Stimulated activated CD8-positive, alpha-beta memory T cell treated with anti-CD3 and anti-CD28 coated beads, Interleukin-12 subunit alpha, Interleukin-12 subunit beta, amount 100 ng/mL, for 4 hours (primary cell): ENCODE measurements around the gene FBLN2.

ENCODE experiments used
- DNase-seq: peaks from one replicate; pipeline ENCODE4 v3.0.0-alpha.2; 2020; ENCODE audit warnings: low read depth

The FBLN2 gene

GRCh38 chr3:13665582-13666226 is 116.8 kb downstream of the FBLN2 start:
- DNase-seq = no peak

- DNase-seq = no peak
Observed at GRCh38 chr3:13666227-13666619, 117.3 kb downstream of the FBLN2 start.

- DNase-seq = no peak
Observed at GRCh38 chr3:13666781-13667709, 118.1 kb downstream of the FBLN2 start.

GRCh38 chr3:13668136-13668535 is 119.2 kb downstream of the FBLN2 start:
- DNase-seq = no peak

GRCh38 chr3:13669457-13669856 is 120.5 kb downstream of the FBLN2 start:
- no peak for DNase-seq

DNA sequence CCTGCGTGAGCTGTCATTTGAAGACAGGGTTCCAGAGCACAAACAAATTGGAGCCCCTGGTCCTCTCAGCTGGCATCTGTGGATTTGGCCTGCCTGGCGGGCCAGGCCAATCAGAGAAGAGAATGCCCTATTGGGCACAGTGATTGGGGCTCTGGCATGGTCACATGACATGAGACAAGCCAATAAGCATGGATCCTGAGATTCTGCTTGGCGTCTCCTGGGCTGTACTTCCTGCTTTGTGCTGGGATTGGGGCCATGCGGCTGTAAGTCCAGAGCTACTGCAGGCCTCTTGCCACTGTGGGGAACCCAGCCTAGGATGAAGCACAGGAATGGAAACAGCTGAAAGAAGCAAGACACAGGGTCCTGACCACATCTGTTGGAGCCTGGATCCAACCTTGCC is 121.4 kb downstream of the FBLN2 start:
- DNase-seq = no peak

DNA sequence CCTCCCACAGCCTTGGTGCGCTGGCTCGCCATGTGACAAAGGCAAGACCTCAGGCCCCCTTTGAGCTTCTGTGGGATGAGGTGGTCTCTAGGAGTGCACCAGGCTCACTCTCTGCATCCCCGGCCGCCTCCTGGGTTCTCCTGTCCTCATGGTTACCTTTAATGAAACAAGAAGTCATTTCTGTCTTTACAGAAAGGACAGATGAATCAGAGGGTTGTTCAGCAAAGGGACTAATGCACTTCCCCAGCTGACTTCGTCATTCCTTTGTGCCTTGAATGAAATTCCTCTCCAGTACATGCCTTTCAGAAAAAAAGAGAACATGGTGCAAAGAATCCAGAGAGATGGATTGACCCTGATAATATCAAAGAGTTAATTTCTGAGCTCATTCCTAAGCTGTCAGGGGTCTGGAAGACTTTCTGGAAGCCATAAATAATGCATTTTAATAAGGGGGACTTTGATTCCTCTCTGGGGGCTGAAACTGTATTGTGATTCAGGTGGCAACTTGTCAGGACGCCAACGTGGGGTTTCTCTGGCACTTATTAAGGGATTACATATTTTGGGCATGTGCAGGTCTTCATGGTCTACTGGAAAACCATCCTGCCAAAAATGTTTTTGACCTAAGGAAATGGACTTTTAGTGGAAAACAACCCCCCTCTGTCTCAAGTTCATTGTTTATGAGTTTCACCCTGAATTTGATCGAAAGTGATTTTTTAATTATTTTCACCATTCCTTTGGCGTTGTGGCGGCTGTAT is 122.7 kb downstream of the FBLN2 start:
- no peak for DNase-seq

- no peak for DNase-seq
Observed at GRCh38 chr3:13673207-13673606, 124.3 kb downstream of the FBLN2 start.

DNA sequence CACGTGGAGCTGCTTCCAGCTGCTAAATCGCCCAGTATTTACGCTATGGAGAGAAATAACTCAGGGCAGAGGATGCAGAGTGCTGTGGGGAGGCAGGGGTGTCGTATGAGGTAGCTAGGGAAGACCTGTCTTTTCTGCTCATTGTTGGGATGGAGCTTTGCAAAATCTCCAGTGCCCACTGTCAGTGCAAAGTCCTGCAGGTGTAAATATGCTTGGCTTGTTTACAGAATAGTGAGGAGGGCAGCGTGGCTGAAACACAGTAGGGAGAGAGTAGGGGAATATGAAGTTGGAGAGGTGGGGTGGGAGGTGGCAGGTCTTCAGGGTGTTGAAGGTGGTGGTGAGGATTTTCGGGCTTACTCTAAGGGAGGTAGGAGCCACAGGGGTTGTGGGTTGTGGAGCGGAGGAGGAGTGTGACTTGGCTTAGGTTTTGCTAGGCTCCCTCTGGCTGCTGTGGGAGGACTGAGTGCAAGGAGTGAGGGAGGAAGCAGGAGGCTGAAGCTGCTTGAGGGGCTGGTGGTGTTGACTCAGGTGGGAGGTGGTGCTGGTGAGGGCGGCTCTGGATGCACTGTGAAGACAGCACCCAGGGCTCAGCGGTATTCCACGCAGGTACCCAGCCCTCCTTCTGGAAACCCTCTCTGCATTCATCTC is 125.7 kb downstream of the FBLN2 start:
- DNase-seq = no peak

DNA sequence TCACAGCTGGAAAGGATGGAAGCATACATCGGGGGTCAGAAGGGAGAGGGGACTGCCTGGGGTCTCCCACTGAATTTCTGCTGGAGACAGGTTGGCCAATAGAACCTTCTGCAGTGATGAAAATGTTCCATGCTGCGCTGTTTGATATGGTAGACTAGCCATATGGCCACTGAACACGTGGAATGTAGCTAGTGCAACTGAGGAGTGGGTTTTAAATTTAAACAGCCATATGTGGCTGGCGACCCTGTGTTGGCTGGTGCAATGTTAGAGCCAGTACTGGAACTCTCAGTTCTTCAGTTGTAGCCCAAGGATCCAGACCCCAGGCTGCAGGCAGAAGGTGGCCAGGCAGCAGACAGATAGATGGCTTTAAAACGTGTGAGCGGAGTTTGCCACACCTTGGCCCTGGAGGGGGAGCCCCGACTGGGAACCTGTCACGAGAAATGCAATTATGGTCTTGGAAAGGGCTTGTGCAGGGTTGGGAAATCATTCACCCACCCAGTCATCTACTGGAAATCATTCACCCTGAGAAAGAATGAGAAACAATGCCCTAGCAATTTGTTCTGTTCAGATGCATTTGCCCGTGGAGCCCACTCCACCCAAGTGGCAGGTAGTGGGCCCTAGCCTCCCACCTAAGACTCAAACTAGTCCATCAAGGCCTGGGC is 127.6 kb downstream of the FBLN2 start:
- DNase-seq = no peak

GRCh38 chr3:13677272-13677671 is 128.3 kb downstream of the FBLN2 start:
- DNase-seq = no peak

DNA sequence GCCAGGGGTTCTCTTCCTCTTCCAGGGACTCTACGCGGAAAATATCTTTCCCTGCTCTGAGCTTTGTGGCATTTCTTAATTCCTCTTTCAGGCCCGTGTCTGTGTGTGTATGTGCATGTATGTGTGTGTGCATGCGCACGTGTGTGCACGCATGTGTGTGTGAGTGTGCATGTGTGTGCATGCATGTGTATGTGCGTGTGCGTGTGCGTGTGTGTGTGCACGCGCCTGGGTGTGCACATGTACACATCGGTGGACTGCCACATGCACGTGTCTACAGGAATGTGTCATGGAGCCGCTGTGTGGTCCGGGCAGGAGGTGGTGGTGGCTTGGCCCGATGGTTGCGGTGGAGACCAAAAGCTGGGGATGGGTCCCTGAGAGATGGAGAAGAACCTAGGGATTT is 133.0 kb downstream of the FBLN2 start:
- DNase-seq = no peak

DNA sequence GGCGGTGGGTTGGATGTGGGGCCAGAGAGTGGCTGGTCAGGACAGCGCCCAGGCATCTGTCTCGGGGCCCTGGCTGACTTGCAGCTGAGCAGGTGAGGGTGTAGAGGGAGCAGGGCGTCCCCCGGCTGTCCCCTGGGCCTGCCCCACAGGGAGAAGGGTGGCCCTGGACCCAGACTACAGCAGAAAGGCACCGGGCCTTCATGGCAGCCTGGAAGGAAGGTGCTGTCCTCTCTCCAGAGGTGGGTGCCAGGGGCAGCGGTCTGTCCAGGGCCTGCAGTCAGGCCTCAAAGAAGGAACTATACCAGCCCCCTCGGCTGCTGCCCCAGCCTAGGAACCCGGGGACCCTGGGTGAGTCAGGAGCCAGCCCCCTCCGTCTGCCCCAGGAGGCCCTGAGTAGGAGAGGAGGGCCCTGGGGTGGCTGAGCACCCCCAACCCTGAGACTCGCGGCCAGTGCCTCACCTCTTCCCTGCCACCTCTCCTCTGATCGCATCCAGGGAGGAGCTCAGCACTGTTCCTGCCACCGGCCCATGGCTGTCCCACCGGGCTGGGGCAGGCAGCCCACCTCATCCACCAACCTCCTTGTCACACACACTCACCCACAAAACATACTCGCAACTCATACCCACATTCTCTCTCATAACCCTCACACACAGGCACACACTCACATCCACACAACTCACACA is 133.5 kb downstream of the FBLN2 start:
- no peak for DNase-seq

GRCh38 chr3:13683288-13683687 is 134.4 kb downstream of the FBLN2 start:
- DNase-seq = no peak

DNA sequence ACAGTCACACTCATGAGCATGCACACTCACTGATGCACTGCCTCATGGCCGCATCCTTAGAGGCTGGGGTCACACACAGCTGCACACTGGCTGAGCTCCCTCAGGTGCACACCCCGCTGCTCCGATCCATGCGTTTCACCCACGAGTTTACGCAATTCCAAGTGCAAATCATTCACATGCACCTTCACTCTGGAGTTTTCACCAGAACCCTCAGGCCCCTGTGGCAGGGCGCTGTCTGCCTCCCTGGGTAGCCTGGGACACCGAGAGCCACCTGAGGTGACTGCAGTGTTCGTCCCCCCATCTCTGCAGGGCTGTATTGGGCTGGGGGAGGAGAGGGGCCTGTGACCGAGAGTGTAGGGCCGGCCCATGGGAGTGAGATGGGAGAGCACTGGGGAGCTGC is 134.8 kb downstream of the FBLN2 start:
- no peak for DNase-seq

DNA sequence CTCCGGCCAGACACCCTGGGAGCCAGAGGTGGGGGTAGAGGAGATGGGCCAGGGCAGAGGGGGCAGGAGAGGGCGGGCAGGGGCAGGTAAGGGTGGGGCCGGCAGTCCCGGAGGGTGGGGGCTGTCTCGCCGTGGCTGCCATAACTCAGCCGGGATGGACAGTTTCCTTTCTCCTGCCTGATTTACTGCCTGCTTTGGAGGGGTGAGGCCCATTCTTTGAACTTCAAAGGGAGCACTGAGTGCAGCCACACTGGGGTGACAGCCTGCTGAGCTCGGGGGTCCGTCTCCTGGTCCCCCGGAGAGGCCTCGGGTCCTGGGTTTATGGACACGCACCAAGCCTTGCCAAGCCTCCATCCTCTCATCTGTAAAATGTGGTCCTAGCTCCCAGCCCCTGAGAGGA is 135.4 kb downstream of the FBLN2 start:
- DNase-seq = no peak

GRCh38 chr3:13684854-13685253 is 135.9 kb downstream of the FBLN2 start:
- no peak for DNase-seq

- no peak for DNase-seq
Observed at GRCh38 chr3:13685721-13686120, 136.8 kb downstream of the FBLN2 start.

DNA sequence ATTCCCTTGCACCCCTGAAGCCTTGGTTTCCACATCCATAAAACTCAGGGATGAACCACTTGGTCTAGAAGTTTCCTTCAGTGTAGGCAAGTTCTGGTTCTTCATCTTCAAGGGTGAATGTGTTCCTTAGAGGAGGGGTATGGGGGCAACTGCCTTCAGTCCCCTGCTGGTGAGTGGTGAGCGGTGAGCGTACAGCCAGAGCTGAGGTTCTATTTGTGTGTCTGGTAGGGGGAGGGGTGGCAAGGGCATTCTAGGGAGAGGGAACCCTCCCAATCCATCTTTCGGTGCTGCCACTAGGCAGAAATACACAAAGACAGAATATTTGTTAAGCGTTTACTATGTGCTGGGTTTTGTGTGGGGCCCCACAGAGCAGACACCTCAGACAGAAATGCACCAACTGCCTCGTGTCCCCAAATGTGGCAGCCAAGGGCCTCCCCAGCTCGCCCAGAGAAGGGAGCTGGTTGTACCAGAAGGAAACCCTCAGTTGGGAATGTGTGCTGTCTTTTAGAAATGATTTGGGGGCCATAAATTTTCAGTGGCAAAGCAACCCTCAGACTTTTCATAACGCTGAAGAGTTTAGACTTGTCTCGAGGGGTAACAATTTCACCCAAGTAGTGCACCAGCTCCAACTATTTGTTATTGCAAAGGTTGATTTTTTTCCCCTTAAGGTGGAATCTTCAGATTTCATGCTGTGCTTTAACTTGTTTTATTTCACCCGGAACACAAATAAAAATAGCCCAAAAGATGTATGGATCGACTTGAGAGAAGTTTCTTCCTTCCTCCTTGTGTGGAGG is 137.6 kb downstream of the FBLN2 start:
- no peak for DNase-seq

- no peak for DNase-seq
Observed at GRCh38 chr3:13687517-13687943, 138.6 kb downstream of the FBLN2 start.
